PC-9 (cell line): ENCODE measurements around the gene NUTM1. TPM values are rescaled to one million over a fixed set of nuclear protein-coding genes. Genes with fewer than 3 reads are reported as not detected.
"Not testable (repeated sequence)": the region's sequence is repeated elsewhere in the genome, so short reads cannot be mapped to it uniquely, and the experiment has no call there.

ENCODE experiments used
- BruUV-seq: library from RNA; stranded (reverse); fragments of 400-500 nt; replicated peaks from 2 replicates; lab custom pipeline; 2021; lab: Mats Ljungman, UMichigan
- CTCF ChIA-PET: fragments of 300-600 bp; sonication (Branson Sonifier 250); formaldehyde crosslinking; loops from one replicate; lab custom pipeline; 2022; ENCODE audit warnings: antibody characterized with exemption; lab: Charles Lee
- POLR2A ChIA-PET: fragments of 300-600 bp; sonication (Branson Sonifier 250); formaldehyde crosslinking; loops from one replicate; lab custom pipeline; 2022; ENCODE audit warnings: antibody characterized with exemption; ENCODE audit not compliant: unreplicated experiment; lab: Charles Lee
- DNase-seq, 2 experiments: peaks; one replicate each; pipeline versions ENCODE4 v3.0.0 to v3.0.0-alpha.2; 2015 to 2022; ENCODE audit warnings: mixed read lengths in 1 of 2
- H2AFZ ChIP-seq: fragments of 200-600 bp; sonication (generic); 2 replicates; pipeline ENCODE4 v1.8.1; 2017; ENCODE audit warnings: antibody characterized with exemption
- H3F3A ChIP-seq: fragments of 200-600 bp; sonication (generic); 2 replicates; pipeline ENCODE4 v1.8.1; 2017; ENCODE audit warnings: antibody characterized with exemption, mild to moderate bottlenecking, low read depth; ENCODE audit not compliant: insufficient read depth
- H3K27ac ChIP-seq: fragments of 200-600 bp; sonication (generic); 2 replicates; pipeline ENCODE4 v1.6.1; 2016; ENCODE audit warnings: mixed run types
- H3K27me3 ChIP-seq: fragments of 200-600 bp; sonication (generic); 2 replicates; pipeline ENCODE4 v1.6.1; 2016; ENCODE audit warnings: low read depth, mixed run types; ENCODE audit not compliant: insufficient read depth
- H3K36me3 ChIP-seq: fragments of 200-600 bp; sonication (generic); 2 replicates; pipeline ENCODE4 v1.6.1; 2016; ENCODE audit warnings: low read depth, mixed run types
- H3K4me1 ChIP-seq: fragments of 200-600 bp; sonication (generic); replicated peaks from 2 replicates; pipeline ENCODE4 v1.6.1; 2016; ENCODE audit warnings: mixed run types; ENCODE audit not compliant: insufficient read depth
- H3K4me2 ChIP-seq: fragments of 200-600 bp; sonication (generic); 2 replicates; pipeline ENCODE4 v1.6.1; 2017; ENCODE audit warnings: mixed run types
- H3K4me3 ChIP-seq: fragments of 200-600 bp; sonication (generic); 2 replicates; pipeline ENCODE4 v1.6.1; 2016; ENCODE audit warnings: mixed run types
- H3K79me2 ChIP-seq: fragments of 200-600 bp; sonication (generic); 2 replicates; pipeline ENCODE4 v1.6.1; 2017; ENCODE audit warnings: low read depth, mixed run types
- H3K9me2 ChIP-seq: fragments of 200-600 bp; sonication (generic); 2 replicates; pipeline ENCODE4 v1.8.1; 2017; ENCODE audit warnings: mild to moderate bottlenecking; ENCODE audit not compliant: insufficient read depth
- H3K9me3 ChIP-seq: fragments of 200-600 bp; sonication (generic); 2 replicates; pipeline ENCODE4 v1.8.1; 2016; ENCODE audit warnings: low read depth; ENCODE audit not compliant: insufficient read depth
- H4K20me1 ChIP-seq: fragments of 200-600 bp; sonication (generic); 2 replicates; pipeline ENCODE4 v1.8.1; 2017; ENCODE audit not compliant: insufficient read depth
- EZH2 ChIP-seq: fragments of 200-600 bp; sonication (generic); IDR thresholded peaks from 2 replicates; pipeline ENCODE4 v1.8.0; 2017; ENCODE audit warnings: antibody characterized with exemption, low read depth
- intact Hi-C: fragments of 100-400 bp; cut with micrococcal nuclease; formaldehyde crosslinking; loops from one replicate; pipeline ENCODE4 v1.10.0; 2022; ENCODE audit not compliant: unreplicated experiment
- total RNA-seq: library from RNA; stranded (reverse); gene quantifications from 2 replicates; pipeline ENCODE4 v1.2.3, GENCODE V29; 2021
- TF ChIP-seq, protein P1 (sequence below): fragments of 200-600 bp; sonication (generic); conservative IDR thresholded peaks from 2 replicates; pipeline ENCODE4 v1.6.1; 2017; ENCODE audit warnings: mixed run types, antibody characterized with exemption, mild to moderate bottlenecking, moderate library complexity

The NUTM1 gene
- total RNA-seq, 1 experiment from 2014 or later: not detected

GRCh38 chr15:34376856-34377255 is 33.7 kb downstream of the NUTM1 start:
- Histone ChIP-seq H3K4me3 (no peak overlapping the region), H2AFZ (no peak overlapping the region), H3K4me2 (no peak overlapping the region), H3K36me3 (no peaks in the 10 kb centered on the region), H3K27me3 (no peaks in the 10 kb centered on the region), H3K9me3 (no peaks in the 10 kb centered on the region), H3K4me1 (no peaks in the 10 kb centered on the region), H3F3A (no peaks in the 10 kb centered on the region), H3K9me2 (no peaks in the 10 kb centered on the region), H3K27ac (no peak overlapping the region), H3K79me2 (no peaks in the 10 kb centered on the region), H4K20me1 (no peaks in the 10 kb centered on the region)
- BruUV-seq: no TSS peak
- POLR2A ChIA-PET: no interaction called here
- CTCF ChIA-PET: no interaction called here
- TF ChIP-seq, protein P1, sequence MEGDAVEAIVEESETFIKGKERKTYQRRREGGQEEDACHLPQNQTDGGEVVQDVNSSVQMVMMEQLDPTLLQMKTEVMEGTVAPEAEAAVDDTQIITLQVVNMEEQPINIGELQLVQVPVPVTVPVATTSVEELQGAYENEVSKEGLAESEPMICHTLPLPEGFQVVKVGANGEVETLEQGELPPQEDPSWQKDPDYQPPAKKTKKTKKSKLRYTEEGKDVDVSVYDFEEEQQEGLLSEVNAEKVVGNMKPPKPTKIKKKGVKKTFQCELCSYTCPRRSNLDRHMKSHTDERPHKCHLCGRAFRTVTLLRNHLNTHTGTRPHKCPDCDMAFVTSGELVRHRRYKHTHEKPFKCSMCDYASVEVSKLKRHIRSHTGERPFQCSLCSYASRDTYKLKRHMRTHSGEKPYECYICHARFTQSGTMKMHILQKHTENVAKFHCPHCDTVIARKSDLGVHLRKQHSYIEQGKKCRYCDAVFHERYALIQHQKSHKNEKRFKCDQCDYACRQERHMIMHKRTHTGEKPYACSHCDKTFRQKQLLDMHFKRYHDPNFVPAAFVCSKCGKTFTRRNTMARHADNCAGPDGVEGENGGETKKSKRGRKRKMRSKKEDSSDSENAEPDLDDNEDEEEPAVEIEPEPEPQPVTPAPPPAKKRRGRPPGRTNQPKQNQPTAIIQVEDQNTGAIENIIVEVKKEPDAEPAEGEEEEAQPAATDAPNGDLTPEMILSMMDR: no peak
- no peak for TF ChIP-seq EZH2
- intact Hi-C loops: no loop called here
- no peak for DNase-seq

- BruUV-seq, H3K27ac ChIP-seq, H3K9me3 ChIP-seq, DNase-seq, H3K27me3 ChIP-seq, H4K20me1 ChIP-seq, H3K4me3 ChIP-seq, CTCF ChIA-PET, intact Hi-C loops, H3K4me1 ChIP-seq, H3F3A ChIP-seq, POLR2A ChIA-PET, H3K9me2 ChIP-seq, H3K79me2 ChIP-seq, H3K4me2 ChIP-seq, H2AFZ ChIP-seq, H3K36me3 ChIP-seq: not testable (repeated sequence)
Observed at GRCh38 chr15:34380491-34380890, 37.4 kb downstream of the NUTM1 start.

- H3K79me2 ChIP-seq, H3F3A ChIP-seq, H3K9me3 ChIP-seq, intact Hi-C loops, H3K36me3 ChIP-seq, H3K4me3 ChIP-seq, H3K27ac ChIP-seq, DNase-seq, CTCF ChIA-PET, H3K27me3 ChIP-seq, POLR2A ChIA-PET, H3K4me2 ChIP-seq, H3K4me1 ChIP-seq, BruUV-seq, H2AFZ ChIP-seq, H4K20me1 ChIP-seq, H3K9me2 ChIP-seq: not testable (repeated sequence)
Observed at GRCh38 chr15:34381829-34382521, 38.9 kb downstream of the NUTM1 start.

DNA sequence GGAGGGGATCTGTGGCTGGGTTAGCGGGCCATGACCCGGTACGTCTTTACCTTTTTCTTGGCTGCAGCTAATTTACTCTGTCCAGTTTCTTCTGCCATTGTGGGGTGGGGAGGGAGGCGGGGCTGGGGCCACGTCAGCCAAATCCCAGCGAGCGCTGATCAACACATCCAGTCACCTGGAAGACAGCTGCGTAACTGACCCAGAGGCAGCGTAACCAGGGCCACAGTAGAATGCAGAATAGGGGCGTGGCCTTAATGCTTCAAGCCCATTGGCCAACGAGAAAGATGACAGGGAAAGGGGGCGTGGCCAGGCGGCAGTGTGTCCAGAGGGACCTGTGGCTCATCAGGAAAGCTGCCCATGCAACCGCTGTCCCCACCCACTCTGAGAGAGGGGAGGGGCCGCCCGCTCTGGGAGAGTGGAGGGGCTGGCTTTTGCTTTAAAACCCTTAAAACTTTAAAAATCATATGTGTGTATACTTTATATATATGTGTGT is 46.5 kb downstream of the NUTM1 start:
- CTCF ChIA-PET, H3K9me2 ChIP-seq, H3K4me2 ChIP-seq, DNase-seq, H2AFZ ChIP-seq, H3K9me3 ChIP-seq, H3F3A ChIP-seq, POLR2A ChIA-PET, H4K20me1 ChIP-seq, intact Hi-C loops, H3K27ac ChIP-seq, H3K27me3 ChIP-seq, H3K4me3 ChIP-seq, H3K4me1 ChIP-seq, BruUV-seq, H3K79me2 ChIP-seq, H3K36me3 ChIP-seq: not testable (repeated sequence)

DNA sequence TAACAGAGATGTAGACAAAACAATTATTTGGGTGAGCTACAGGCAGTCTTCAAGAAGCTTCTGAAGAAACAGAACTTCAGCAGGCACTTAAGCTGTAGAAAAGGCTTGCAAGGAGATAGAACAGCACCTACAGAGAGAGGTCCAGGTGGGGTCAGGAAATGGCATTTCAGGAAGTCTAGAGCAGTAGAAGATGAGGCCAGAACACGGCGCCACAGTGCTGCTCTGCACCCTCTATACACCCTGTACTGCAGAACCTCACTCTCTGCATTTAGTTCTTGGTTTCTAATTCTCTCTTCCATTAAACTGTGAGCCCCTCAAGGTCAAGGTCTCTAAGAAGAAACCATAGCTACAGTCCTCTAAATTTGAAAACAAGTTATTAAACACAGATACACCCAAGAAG is 49.9 kb downstream of the NUTM1 start:
- H3K36me3 ChIP-seq, H3F3A ChIP-seq, H3K4me3 ChIP-seq, H3K27me3 ChIP-seq, H2AFZ ChIP-seq, BruUV-seq, H3K9me3 ChIP-seq, CTCF ChIA-PET, H3K79me2 ChIP-seq, H3K27ac ChIP-seq, intact Hi-C loops, POLR2A ChIA-PET, DNase-seq, H3K4me2 ChIP-seq, H4K20me1 ChIP-seq, H3K9me2 ChIP-seq, H3K4me1 ChIP-seq: not testable (repeated sequence)

GRCh38 chr15:34397637-34398259 is 54.6 kb downstream of the NUTM1 start:
- H3K79me2 ChIP-seq, H3K4me2 ChIP-seq, BruUV-seq, H3K9me2 ChIP-seq, H3K9me3 ChIP-seq, H3K36me3 ChIP-seq, H3F3A ChIP-seq, intact Hi-C loops, H3K4me1 ChIP-seq, H3K4me3 ChIP-seq, H2AFZ ChIP-seq, H3K27me3 ChIP-seq, POLR2A ChIA-PET, H3K27ac ChIP-seq, DNase-seq, CTCF ChIA-PET, H4K20me1 ChIP-seq: not testable (repeated sequence)
